GM13976 (cell line): ENCODE results near the gene TRIM16.

ENCODE experiments used
- DNase-seq: peaks from one replicate; pipeline ENCODE4 v3.0.0; 2012; ENCODE audit warnings: low spot score
- in situ Hi-C: fragments of 300-500 bp; cut with MboI; formaldehyde crosslinking; loops from one replicate; pipeline ENCODE4 v1.12.0; 2022; ENCODE audit warnings: low sequenced_read_pairs, mixed read lengths, inconsistent platforms; ENCODE audit not compliant: unreplicated experiment
- TF ChIP-seq, protein P1 (sequence below): IDR thresholded peaks from 2 replicates; pipeline ENCODE4 v1.5.1; 2012; ENCODE audit warnings: borderline replicate concordance, mild to moderate bottlenecking; ENCODE audit not compliant: insufficient read depth; ENCODE audit errors: extremely low read depth, missing control alignments, control extremely low read depth

Gene TRIM16

DNA sequence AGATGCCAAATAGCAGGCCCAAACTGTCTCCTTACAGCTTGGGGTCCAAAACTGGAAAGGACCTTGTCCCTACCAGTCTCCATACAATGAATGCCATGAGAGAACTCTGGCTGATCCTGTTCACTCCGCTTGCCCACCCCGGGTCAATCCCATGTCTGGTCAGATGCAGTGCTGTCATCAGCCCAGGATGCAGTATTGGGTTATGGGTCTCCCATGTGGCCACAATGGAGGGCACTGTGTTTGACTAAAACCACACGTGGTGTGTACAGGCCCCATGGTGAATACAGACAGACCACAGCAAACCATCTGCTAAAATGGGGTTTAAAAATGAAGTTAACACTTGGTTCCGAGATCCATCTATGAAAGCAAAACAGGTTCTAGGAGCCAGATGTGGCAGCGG is 20.4 kb downstream of the TRIM16 start:
- DNase-seq, result no peak
- in situ Hi-C loops, result no loop called here
- TF ChIP-seq, protein P1, sequence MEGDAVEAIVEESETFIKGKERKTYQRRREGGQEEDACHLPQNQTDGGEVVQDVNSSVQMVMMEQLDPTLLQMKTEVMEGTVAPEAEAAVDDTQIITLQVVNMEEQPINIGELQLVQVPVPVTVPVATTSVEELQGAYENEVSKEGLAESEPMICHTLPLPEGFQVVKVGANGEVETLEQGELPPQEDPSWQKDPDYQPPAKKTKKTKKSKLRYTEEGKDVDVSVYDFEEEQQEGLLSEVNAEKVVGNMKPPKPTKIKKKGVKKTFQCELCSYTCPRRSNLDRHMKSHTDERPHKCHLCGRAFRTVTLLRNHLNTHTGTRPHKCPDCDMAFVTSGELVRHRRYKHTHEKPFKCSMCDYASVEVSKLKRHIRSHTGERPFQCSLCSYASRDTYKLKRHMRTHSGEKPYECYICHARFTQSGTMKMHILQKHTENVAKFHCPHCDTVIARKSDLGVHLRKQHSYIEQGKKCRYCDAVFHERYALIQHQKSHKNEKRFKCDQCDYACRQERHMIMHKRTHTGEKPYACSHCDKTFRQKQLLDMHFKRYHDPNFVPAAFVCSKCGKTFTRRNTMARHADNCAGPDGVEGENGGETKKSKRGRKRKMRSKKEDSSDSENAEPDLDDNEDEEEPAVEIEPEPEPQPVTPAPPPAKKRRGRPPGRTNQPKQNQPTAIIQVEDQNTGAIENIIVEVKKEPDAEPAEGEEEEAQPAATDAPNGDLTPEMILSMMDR, result no peak

- no peak for DNase-seq
- TF ChIP-seq, protein P1, result no peak
- in situ Hi-C loops, result no loop called here
Measured at GRCh38 chr17:15663176-15663575, 20.9 kb downstream of the TRIM16 start.

- in situ Hi-C loops, result no loop called here
- TF ChIP-seq, protein P1, result no peak
- DNase-seq, result no peak
Measured at GRCh38 chr17:15662681-15663080, 21.4 kb downstream of the TRIM16 start.

GRCh38 chr17:15660077-15660476 is 24.0 kb downstream of the TRIM16 start:
- in situ Hi-C loops, result no loop called here

GRCh38 chr17:15659663-15660062 is 24.4 kb downstream of the TRIM16 start:
- in situ Hi-C loops, result no loop called here
- TF ChIP-seq, protein P1, result no peak
- DNase-seq, result no peak

More at GRCh38 chr17:15660077-15660476, 24.0 kb downstream of the TRIM16 start:
- TF ChIP-seq, protein P1, result no peak
- no peak for DNase-seq

- DNase-seq, result no peak
- in situ Hi-C loops, result no loop called here
- TF ChIP-seq, protein P1, result no peak
Measured at GRCh38 chr17:15659236-15659635, 24.9 kb downstream of the TRIM16 start.

GRCh38 chr17:15658296-15658695 is 25.8 kb downstream of the TRIM16 start:
- TF ChIP-seq, protein P1, result no peak
- in situ Hi-C loops, result no loop called here
- no peak for DNase-seq
